GM15510 (cell line): ENCODE data around the gene ADSS1.

Experiments
- POLR2A ChIP-seq: IDR thresholded peaks from 3 replicates; pipeline ENCODE4 v1.6.1; 2011; ENCODE audit warnings: borderline replicate concordance; ENCODE audit not compliant: insufficient read length; ENCODE audit errors: extremely low read depth

ADSS1 gene

DNA sequence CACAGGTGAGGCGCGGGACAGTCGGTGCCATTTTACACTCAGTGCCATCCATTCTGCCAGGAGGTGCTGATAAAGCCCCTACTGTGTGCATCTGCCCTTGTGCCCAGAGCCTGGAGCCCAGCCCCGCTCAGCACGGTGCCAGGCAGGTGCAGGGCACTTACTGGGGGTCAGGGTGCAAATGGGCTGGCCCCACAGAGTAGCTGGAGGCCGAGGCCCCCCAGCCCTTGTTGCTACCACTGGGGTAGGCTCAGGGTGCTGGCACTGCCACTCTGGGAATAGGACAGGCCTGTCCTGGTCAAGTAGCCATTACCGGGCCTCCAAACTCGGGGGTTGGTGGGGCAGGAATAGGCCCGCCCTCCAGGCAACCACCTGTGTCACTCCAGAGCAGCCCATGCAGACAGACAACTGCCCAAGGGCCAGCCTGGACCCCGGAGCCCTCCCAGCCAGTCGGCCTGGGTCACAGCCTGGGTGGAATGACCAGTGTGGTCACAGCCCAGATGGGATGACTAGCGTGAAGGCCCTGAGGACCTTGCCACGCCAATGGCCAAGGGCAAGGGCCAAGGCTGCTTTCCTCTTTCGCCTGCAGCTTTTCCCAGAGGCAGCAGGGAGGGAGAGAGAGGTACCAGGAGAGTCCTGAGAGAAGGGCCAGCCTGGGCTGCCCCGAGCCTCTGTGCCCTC lies 31.6 kb upstream of the ADSS1 start:
- no peak for TF ChIP-seq POLR2A

DNA sequence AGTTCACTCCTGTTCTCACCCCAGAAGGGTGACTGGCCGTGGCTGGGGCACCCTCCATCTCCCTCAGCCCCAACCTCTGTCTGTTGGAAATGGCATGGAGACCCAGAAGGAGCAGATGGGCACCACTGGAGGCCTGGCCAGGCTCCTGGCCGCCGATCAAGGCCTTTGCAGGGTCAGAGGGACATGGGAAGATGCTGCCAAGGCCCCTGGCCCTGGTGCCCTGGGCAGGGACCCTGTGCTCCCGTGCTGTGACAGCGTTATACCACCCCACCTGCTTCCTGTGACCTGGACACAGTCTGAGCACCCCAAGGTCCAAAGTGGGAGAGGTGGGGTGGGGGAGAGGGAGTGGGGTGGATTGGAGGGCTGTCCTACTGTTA lies 31.1 kb upstream of the ADSS1 start:
- TF ChIP-seq POLR2A, result no peak

DNA sequence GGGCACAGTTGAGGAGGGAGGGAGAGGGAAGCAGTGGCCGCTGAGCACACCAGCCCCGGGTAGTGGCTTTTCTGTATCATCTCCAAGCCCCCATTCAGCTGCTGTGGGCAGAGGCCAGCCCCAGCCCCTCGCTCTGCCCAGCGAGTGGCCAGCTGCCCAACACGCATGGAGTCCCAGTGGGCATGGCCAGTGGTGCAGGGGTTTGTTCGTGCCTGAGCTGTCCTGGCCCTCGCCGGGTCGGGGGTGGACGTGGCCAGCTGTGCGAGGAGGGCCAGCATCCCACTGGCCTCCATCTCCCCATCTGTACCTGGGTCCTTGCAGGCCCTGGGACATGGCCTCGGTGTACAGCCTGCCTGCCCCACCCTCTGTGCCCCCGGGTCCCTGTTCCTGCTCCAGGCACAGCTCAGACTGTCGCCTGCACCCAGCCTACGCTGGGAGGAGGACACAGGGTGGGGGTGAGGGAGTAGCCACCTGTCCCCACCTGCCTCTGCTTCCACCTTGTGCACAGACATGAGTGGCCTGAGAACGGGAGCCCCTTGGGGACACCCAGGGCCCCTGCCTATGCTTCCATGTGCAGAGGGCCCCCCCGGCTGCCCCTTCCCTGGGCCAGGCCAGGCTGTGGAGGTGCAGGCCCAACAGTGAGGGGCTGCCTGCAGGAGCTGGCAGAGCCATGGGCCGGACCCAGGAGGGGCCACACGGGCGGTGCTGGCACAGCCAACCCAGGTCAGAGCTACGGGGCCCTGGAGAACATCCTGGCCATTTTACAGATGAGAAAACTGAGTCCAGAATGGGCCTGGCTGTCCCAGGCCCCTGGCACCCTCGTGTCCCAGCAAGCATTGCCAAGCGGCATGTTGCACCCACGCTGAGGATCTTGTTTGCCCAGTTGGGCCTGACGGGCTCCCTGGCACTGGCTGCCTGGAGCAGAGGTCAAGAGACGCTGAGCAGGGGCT lies 30.3 kb upstream of the ADSS1 start:
- TF ChIP-seq POLR2A, result no peak

DNA sequence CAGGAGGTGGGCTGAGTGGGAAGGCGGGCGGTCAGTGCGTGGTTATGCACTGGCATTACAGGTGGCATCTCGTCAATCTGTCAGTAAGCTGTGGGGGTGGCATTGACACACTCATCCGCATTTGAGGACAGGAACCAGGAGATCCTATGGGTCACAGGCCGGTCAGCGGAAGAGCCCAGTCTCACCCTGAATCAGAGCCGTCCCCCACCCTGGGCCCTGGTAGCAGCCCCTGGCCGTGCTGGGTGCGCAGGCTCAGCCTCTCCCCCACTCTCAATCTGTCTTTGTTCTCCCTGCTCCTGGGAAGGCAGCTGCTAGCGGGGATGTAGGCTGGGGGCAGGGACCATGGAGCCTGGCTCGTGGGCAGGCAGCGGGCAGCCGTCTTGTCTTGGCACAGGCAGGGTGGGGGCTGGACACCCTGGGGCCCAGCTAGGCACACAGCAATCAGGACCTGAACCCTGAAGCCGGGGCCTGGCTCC lies 29.5 kb upstream of the ADSS1 start:
- TF ChIP-seq POLR2A, result no peak

DNA sequence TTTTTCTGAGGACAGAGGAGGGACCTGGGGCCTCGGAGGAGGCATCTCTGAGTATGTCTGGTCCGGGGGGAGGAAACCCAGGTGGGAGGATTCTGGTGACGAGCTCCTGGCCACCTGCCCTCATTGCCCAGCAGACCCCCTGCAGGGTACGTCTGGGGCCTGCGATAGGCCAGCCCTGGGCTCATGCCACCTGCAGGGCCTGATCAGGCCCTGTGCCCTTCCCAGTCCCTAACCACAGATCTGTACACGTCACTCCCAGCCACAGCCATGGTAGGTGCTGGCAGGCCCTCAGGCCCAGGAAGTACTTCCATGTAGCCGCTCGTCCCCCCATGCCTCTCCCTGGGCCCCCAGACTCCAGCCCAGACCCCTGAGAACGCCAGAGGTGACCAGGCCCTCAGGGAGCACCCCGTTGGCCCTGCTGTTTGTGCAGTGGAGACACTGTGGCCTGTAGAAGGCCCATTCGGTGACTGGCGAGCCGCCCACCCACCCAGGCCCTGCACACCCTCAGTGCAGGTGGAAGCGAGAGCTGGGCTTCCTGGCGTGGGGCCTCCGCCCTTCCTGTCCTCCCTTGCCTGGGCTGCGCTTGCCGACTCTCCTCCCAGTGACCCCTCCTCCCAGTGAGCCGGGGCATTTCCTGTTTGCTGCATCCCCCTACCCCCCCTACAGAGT lies 28.9 kb upstream of the ADSS1 start:
- TF ChIP-seq POLR2A, result no peak

DNA sequence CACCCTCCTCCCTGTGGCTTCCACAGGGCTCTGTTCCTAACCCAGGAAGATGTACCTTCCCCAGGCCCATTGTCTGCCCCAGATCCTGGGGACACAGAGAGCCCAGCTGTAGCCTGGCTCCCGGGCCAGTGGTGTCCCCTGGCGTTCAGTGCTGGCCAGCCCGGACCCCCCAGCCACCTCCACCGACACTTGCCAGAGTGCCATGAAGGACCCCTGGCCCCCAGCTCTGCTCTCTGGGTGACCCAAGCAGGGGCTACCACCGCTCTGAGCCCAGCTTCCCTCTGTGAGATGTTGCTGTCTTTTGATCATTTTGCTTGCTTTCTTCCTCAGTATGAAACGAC lies 28.4 kb upstream of the ADSS1 start:
- no peak for TF ChIP-seq POLR2A

DNA sequence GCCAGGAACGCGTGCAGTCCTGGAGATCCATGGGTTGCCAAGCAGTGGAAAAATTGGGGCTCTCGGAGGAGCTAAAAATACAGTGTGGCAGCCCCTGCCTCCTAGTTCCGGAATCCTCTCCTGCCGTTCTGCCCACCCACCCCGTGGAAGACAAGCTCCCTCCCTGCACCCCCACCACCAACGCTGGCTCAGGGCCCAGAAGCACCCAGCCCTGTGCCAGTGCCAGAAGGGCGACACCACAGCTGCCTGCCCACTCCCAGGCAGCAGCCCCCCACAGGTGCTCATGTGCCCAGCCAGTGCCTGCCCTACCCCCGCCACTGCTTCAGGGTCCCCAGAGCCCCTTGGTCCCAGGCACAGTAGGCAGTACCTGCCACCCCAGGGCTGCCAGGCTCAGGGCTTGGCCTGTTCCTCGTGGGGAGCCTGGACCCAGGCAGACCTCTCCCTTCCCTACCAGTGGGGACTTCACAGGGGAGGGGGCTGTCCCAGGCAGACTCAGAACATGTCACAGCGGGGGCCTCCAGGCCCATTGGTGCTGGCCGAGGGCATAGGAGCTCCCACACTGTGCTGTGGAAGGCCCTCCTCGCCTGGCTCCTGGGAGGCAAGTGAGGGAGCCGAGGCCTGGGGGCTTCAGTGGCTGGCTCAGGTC lies 27.2 kb upstream of the ADSS1 start:
- TF ChIP-seq POLR2A, result no peak

DNA sequence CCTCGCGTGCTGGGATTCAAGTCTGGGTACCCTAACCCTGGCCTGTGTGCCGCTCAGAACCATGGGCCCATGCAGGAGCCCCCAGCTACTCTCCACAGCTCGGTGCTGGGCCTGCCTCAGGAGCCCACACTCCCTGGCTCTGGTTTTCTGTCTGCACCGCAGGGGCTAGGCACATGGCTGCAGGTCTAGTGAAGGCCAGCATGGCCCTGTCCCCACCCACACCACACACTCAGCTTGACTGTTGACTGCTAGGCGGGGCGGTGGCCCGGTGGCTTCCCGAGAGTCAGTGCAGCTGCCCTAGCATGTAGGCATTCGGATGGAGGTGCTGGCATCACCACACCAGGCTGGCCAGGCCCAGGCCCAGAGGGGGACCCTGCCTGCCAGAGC lies 26.7 kb upstream of the ADSS1 start:
- TF ChIP-seq POLR2A, result no peak

DNA sequence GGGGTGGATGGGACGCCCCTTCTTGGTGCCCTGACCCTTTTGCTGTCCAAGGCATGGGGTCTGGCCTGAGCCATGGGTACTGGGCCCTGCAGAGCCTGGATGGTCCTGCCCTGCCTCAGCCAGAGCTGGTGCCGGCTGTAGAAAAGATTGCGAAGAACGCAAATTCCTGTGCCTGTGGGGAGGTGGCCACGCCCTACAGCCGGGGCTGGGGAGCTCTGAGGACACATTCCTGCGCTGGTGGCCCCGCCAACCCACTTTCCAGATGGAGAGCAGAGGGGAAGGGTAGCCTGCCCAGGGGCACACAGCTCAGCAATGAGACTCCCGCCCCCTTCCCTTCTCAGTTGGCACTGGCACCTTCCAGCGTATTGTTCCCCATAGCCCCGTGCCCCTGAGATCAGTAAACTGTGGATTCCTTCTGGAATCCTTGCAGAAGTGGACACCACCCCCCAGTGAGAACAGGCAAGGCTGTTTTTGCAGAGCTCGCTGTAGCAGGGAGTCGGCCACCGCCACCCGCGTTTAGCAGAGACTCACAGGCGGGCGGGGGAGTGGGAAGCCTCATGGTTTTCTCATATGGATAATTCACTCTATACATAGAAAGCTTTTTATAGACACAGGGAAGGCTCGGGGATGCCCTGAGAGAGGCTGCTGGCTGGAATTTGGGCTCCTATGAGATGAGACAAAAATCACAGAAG lies 26.0 kb upstream of the ADSS1 start:
- no peak for TF ChIP-seq POLR2A

DNA sequence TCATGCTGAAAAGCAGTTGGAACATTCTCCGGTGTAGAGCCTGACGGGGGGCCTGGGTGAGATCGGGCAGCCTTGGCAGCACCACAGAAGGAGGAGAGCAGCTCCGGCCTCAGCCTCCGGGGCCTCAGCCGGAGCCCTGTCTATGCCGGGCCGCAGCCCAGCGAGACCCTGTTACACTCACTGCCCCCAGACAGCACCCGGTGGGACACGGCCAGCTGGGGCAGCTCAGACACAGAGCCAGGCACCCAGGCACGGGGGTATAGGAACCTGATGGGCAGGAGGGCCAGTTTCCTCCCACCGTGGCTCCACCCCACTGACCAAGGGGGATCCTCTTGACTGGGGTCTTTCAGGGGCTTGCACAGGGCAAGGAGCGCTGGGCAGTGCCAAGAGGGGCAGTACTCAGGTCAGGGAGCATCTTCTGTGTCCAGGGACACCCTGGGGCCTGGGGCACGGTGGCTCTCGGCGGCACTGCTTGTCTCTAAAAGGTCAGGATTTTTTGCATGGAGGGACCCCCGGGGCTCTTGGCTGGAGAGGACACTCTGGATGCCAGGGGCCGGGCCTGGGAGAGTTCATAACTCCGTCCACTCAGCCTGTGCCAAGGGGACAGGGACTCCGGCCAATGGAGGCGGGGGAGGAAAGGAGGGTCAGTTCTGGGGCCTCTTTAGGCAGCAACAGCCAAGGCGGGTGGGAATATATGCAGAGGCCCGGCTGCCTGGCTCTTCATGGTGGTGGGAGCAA lies 25.2 kb upstream of the ADSS1 start:
- TF ChIP-seq POLR2A, result no peak

DNA sequence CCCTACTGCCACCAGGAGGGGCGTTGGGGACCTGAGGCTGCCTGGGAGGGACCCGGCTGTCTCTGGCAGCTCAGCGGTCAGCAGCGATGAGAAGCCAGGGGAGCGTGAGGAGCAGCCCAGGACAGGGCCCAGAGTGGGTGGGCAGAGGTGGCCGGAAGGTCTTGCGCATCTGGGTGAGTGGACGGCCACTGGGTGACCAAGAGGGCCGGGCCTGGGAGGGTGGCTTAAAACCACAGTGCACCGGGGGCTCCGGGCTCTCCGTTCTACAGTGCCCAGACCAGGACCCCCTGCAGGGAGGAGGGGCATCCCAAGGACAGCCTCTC lies 24.6 kb upstream of the ADSS1 start:
- no peak for TF ChIP-seq POLR2A

DNA sequence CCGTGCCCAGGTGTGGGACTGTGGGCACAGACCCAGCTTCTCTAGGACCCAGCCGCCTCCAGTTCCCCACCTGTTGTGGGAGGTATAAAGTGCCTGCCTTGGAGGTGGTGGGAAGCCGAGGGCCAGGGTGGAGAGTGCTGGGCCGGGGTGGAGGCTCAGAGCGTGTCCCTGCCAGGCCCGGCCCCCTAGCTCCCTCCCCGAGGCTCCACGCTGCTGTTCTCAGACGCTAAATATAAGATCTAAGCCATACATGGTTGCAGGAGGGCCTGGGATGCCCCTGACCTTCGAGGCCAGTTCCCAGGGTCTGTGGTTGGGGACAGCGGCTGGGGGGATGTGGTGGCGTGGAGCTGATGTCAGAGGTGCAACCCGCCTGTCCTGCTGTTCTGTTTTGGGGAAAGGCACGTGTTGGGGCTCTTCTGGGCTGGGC lies 23.8 kb upstream of the ADSS1 start:
- TF ChIP-seq POLR2A, result no peak

DNA sequence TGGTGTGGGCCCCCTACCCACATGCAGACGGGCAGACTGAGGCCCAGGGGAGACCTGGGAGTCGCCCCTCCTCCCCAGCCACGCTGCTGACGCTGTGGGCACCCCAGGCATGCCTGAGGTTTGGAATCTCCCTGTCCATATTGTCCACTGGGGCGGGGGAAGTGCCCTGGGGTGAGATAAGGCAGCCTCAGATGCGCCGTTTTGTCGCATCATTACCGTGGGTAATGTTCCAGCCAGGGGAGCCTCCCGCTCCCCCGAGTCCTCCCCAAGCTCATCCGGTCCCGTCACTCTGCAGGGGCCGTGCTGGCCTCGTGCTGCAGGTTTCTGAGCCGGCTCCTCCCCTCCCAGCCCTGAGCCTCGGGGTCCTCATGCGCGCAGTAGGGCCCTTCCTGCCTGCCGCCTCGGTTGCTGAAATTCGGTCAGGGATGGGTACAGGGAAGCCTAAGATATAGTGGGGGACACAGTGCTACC lies 23.2 kb upstream of the ADSS1 start:
- TF ChIP-seq POLR2A, result no peak
